Stomach (tissue), 9 donors: ENCODE measurements around the gene LRRC51. TPM values are rescaled to one million over a fixed set of nuclear protein-coding genes. Genes with fewer than 3 reads are reported as not detected.

Experiments
- DNase-seq, 2 donors: peaks; one replicate each; pipeline versions ENCODE4 v3.0.0 to v3.0.0-alpha.2; 2013 to 2019
- H3K27ac ChIP-seq, 5 donors: fragments of 200-600 bp in 4 of 5; sonication (generic) in 4 of 5; one replicate each; pipeline ENCODE4 v1.5.1; 2013 to 2019; ENCODE audit warnings: mild to moderate bottlenecking in 1 of 5, moderate library complexity in 1 of 5
- H3K27me3 ChIP-seq, 3 donors: fragments of 200-600 bp; sonication (generic); one replicate each; pipeline ENCODE4 v1.5.1; 2017 to 2019; ENCODE audit warnings: mixed run types in 1 of 3
- H3K36me3 ChIP-seq, 4 donors: fragments of 200-600 bp; sonication (generic); 1 replicate in 3 of 4; 2 replicates in 1 of 4; pipeline ENCODE4 v1.5.1; 2016 to 2019
- H3K4me1 ChIP-seq, 4 donors: fragments of 200-600 bp; sonication (generic); one replicate each; pipeline ENCODE4 v1.5.1; 2016 to 2019
- H3K4me3 ChIP-seq, 4 donors: fragments of 200-600 bp; sonication (generic) in 3 of 4; one replicate each; pipeline ENCODE4 v1.5.1; 2016 to 2019; ENCODE audit warnings: mild to moderate bottlenecking in 1 of 4
- H3K9me3 ChIP-seq, 4 donors: fragments of 200-600 bp; sonication (generic); one replicate each; pipeline ENCODE4 v1.5.1; 2016 to 2019
- CTCF ChIP-seq, 7 experiments: fragments of 450-650 bp in 4 of 7; fragments of 200-600 bp in 3 of 7; sonication (generic) in 3 of 7; IDR thresholded peaks; one replicate each; pipeline ENCODE4 v1.5.1; 2016 to 2019; ENCODE audit warnings: antibody characterized with exemption in 7 of 7, control low read depth in 2 of 7, mild to moderate bottlenecking in 1 of 7
- EP300 ChIP-seq: sonication (generic); formaldehyde crosslinking; IDR thresholded peaks from one replicate; pipeline ENCODE4 v1.6.1; 2017; ENCODE audit warnings: antibody characterized with exemption
- POLR2A ChIP-seq, 4 donors: fragments of 450-650 bp; IDR thresholded peaks; one replicate each; pipeline ENCODE4 v1.6.1; 2016; ENCODE audit warnings: antibody characterized with exemption in 4 of 4, control low read depth in 2 of 4, mild to moderate bottlenecking in 1 of 4, moderate library complexity in 1 of 4
- POLR2AphosphoS5 ChIP-seq, 3 donors: sonication (generic); formaldehyde crosslinking; IDR thresholded peaks; one replicate each; pipeline ENCODE4 v1.6.1; 2016; ENCODE audit warnings: antibody characterized with exemption in 3 of 3
- WGBS, 5 donors: extraction: QIAGEN DNeasy Blood & Tissue Kit in 3 of 5; methylation state at CpG; one replicate each; pipeline versions ENCODE4 v1.1.5 to v1.1.7; 2013 to 2018; 5-methylcytosine and 5-hydroxymethylcytosine counted together
- intact Hi-C: fragments of 100-400 bp; cut with DNase I; formaldehyde crosslinking; loops from one replicate; pipeline ENCODE4 v1.15.1; 2023; ENCODE audit warnings: low total_unique reads
- polyA plus RNA-seq, 3 donors: library from polyadenylated mRNA; stranded (reverse); fragments of 200-250 nt; gene quantifications; one replicate each; pipeline ENCODE4 v1.2.3, GENCODE V29; 2013
- total RNA-seq, 5 donors: library from RNA; depleted of rRNA; stranded (reverse); fragments of >200 nt; gene quantifications; one replicate each; pipeline versions ENCODE4 v1.1.0 to v1.2.3, GENCODE V29; 2014 to 2016
- donor health status: healthy with polysubstance abuse.
- donor health status: Bipolar disorder and iron deficiency.
- donor health status: healthy.

LRRC51 gene
- total and polyA plus RNA-seq, 8 donors, result 2.0 to 7.9 (median 5.8) TPM; not detected in 3

- H3K4me1 ChIP-seq, result peaks cover 35 to 65% (median 49%) of the 10 kb centered on the region in 4 donors
- intact Hi-C loops, result no loop called here
Observed at GRCh38 chr11:72067676-72068075, 13.0 kb upstream of the LRRC51 start.

DNA sequence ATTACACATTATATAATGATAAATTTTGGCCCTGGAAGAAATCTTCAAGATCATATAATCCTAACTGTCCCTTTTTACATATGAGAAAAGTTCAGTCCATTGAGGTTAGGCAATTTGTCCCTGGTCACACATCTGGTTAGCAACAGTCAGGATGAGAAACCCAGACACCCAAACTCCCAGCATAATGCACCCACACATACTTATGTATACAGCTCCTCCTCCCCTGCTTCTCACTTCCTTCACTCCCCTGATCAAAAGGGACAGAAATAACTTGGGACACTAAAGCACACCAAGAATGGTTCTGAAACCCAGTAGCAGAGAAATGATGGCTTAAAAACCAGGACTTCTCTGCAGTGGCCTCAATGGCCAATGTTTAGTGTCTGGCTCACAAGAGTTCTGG, 11.4 kb upstream of the LRRC51 start:
- Histone ChIP-seq H3K4me1 (peaks cover 35 to 67% (median 49%) of the 10 kb centered on the region in 4 donors), H3K36me3 (peaks cover 0 to 10% (median 4%) of the 10 kb centered on the region in 4 donors), H3K4me3 (no peak overlapping the region), H3K27me3 (no peaks in the 10 kb centered on the region), H3K9me3 (no peaks in the 10 kb centered on the region), H3K27ac (peak overlapping the region; percentile 46 to 85 (median 80))
- TF ChIP-seq CTCF (IDR thresholded peaks at IDR 0.05), result no peak
- no peak for TF ChIP-seq POLR2A (IDR thresholded peaks at IDR 0.05)
- no peak for TF ChIP-seq POLR2AphosphoS5 (IDR thresholded peaks at IDR 0.05)
- no peak for TF ChIP-seq EP300
- DNase-seq, result no peak
- intact Hi-C loops, result no loop called here

More at GRCh38 chr11:72067676-72068075, 13.0 kb upstream of the LRRC51 start:
- peak overlapping the region in 3 of 5 donors; percentile 38 to 80 (median 42) for H3K27ac ChIP-seq
- peaks cover 0 to 15% (median 4%) of the 10 kb centered on the region in 4 donors for H3K36me3 ChIP-seq
- no peak for TF ChIP-seq EP300
- TF ChIP-seq POLR2AphosphoS5 (IDR thresholded peaks at IDR 0.05), result no peak
- no peak for TF ChIP-seq CTCF (IDR thresholded peaks at IDR 0.05)
- no peak for TF ChIP-seq POLR2A (IDR thresholded peaks at IDR 0.05)
- H3K27me3 ChIP-seq, result no peaks in the 10 kb centered on the region
- no peaks in the 10 kb centered on the region for H3K9me3 ChIP-seq
- H3K4me3 ChIP-seq, result no peak overlapping the region
- no peak for DNase-seq

- intact Hi-C loops, result no loop called here
- Histone ChIP-seq H3K27me3 (no peaks in the 10 kb centered on the region), H3K4me3 (no peak overlapping the region), H3K4me1 (peaks cover 35 to 73% (median 51%) of the 10 kb centered on the region in 4 donors), H3K36me3 (peaks cover 0 to 10% (median 4%) of the 10 kb centered on the region in 4 donors), H3K27ac (peak overlapping the region; percentile 43 to 85 (median 80)), H3K9me3 (no peaks in the 10 kb centered on the region)
- peak; percentile 77 to 78 for DNase-seq
- 0 to 15% (median 8%) methylated on average over 2 of the region's 2 CpGs; no CpG with 5 or more reads in 1 of the 5 donors for WGBS, 5 donors
- peak in 2 of 3 donors; percentile 39 to 68 for TF ChIP-seq POLR2AphosphoS5 (IDR thresholded peaks at IDR 0.05)
- no peak for TF ChIP-seq POLR2A (IDR thresholded peaks at IDR 0.05)
- TF ChIP-seq CTCF (IDR thresholded peaks at IDR 0.05), result no peak
Observed at GRCh38 chr11:72069787-72070251, 10.8 kb upstream of the LRRC51 start.

- no peaks in the 10 kb centered on the region for H3K9me3 ChIP-seq
- H3K36me3 ChIP-seq, result peaks cover 0 to 11% (median 4%) of the 10 kb centered on the region in 4 donors
- no peak for TF ChIP-seq POLR2AphosphoS5 (IDR thresholded peaks at IDR 0.05)
- no peak for TF ChIP-seq CTCF (IDR thresholded peaks at IDR 0.05)
- no peak for TF ChIP-seq EP300
- no peak for TF ChIP-seq POLR2A (IDR thresholded peaks at IDR 0.05)
- no peak overlapping the region for H3K4me3 ChIP-seq
- H3K4me1 ChIP-seq, result peaks cover 35 to 79% (median 54%) of the 10 kb centered on the region in 4 donors
- peak overlapping the region; percentile 65 to 85 (median 80) for H3K27ac ChIP-seq
- WGBS, 5 donors, result 86 to 92% (median 89%) methylated on average over 7 of the region's 7 CpGs
- no peak for DNase-seq
- intact Hi-C loops, result no loop called here
- H3K27me3 ChIP-seq, result no peaks in the 10 kb centered on the region
Observed at GRCh38 chr11:72070491-72070890, 10.2 kb upstream of the LRRC51 start.
